Endodermal cell (in vitro differentiated cells): ENCODE results near the gene TMEM8B. TPM values are rescaled to one million over a fixed set of nuclear protein-coding genes. Genes with fewer than 3 reads are reported as not detected.

Experiments
- DNase-seq: peaks from one replicate; pipeline ENCODE4 v3.0.0-alpha.2; 2017
- H3K27ac ChIP-seq: 2 replicates; pipeline ENCODE4 v1.5.1; 2013; ENCODE audit warnings: mild to moderate bottlenecking, low read depth, low read length, moderate library complexity
- H3K27me3 ChIP-seq: 2 replicates; pipeline ENCODE4 v1.6.1; 2013; ENCODE audit warnings: mild to moderate bottlenecking, low read length, moderate library complexity; ENCODE audit not compliant: insufficient read depth, control insufficient read depth, poor library complexity, severe bottlenecking
- H3K36me3 ChIP-seq: 2 replicates; pipeline ENCODE4 v1.7.0; 2013; ENCODE audit warnings: mild to moderate bottlenecking, low read length, moderate library complexity; ENCODE audit not compliant: control insufficient read depth, insufficient read depth
- H3K4me1 ChIP-seq: one replicate; pipeline ENCODE4 v1.7.0; 2013; ENCODE audit warnings: low read length; ENCODE audit not compliant: control insufficient read depth, insufficient read depth
- H3K4me3 ChIP-seq: 2 replicates; pipeline ENCODE4 v1.5.1; 2013; ENCODE audit warnings: mild to moderate bottlenecking, low read length, moderate library complexity
- H3K9ac ChIP-seq: 2 replicates; pipeline ENCODE4 v1.6.1; 2013; ENCODE audit warnings: mild to moderate bottlenecking, low read length, moderate library complexity; ENCODE audit not compliant: poor library complexity, severe bottlenecking; ENCODE audit errors: extremely low read depth
- H3K9me3 ChIP-seq: 2 replicates; pipeline ENCODE4 v1.6.1; 2013; ENCODE audit warnings: mild to moderate bottlenecking, low read length, moderate library complexity; ENCODE audit not compliant: control insufficient read depth
- H3K27ac Mint-ChIP-seq: 2 replicates; pipeline ENCODE4 v1.8.0; 2020; ENCODE audit warnings: mixed read lengths
- H3K27me3 Mint-ChIP-seq: 2 replicates; pipeline ENCODE4 v1.8.0; 2021; ENCODE audit warnings: mild to moderate bottlenecking, mixed read lengths; ENCODE audit not compliant: insufficient read depth
- H3K36me3 Mint-ChIP-seq: 2 replicates; pipeline ENCODE4 v1.8.0; 2020; ENCODE audit warnings: low read depth, mixed read lengths
- H3K4me1 Mint-ChIP-seq: 2 replicates; pipeline ENCODE4 v1.8.0; 2020; ENCODE audit warnings: mixed read lengths
- H3K4me3 Mint-ChIP-seq: 2 replicates; pipeline ENCODE4 v1.8.0; 2020; ENCODE audit warnings: mild to moderate bottlenecking, moderate library complexity, mixed read lengths
- H3K9me3 Mint-ChIP-seq: 2 replicates; pipeline ENCODE4 v1.8.0; 2020; ENCODE audit warnings: mild to moderate bottlenecking, mixed read lengths
- WGBS, 2 experiments: methylation state at CpG; one replicate each; pipeline versions ENCODE4 v1.1.5 to v1.1.7; 2013; ENCODE audit warnings: missing lambda C conversion rate in 2 of 2, mixed read lengths in 1 of 2; ENCODE audit not compliant: insufficient coverage in 1 of 2, insufficient read length in 1 of 2; 5-methylcytosine and 5-hydroxymethylcytosine counted together
- total RNA-seq, 2 donors: library from RNA; stranded (reverse); fragmentation: NEBNext Ultra II Directional in 1 of 2; extraction: Animal tissue kit (Norgen Biotek cat#: 25700) in 1 of 2; gene quantifications; 2 replicates in 1 of 2; 3 replicates in 1 of 2; pipeline ENCODE4 v1.2.1, GENCODE V29; 2021
- TF ChIP-seq, protein P1 (sequence below): fragments of 200-600 bp; sonication (generic); conservative IDR thresholded peaks from 2 replicates; pipeline ENCODE4 v1.5.0; 2021; ENCODE audit warnings: antibody characterized with exemption, mild to moderate bottlenecking

Gene TMEM8B
- total RNA-seq, 2 donors from 2014 or later, result 12.8 to 18.3 TPM

- Histone ChIP-seq H3K4me1 (peaks cover 7% of the 10 kb centered on the region), H3K36me3 (no peaks in the 10 kb centered on the region), H3K9ac (no peak overlapping the region), H3K27ac (no peak overlapping the region), H3K4me3 (no peak overlapping the region), H3K27me3 (no peaks in the 10 kb centered on the region), H3K9me3 (no peaks in the 10 kb centered on the region)
- no peaks in the 10 kb centered on the region for H3K9me3 Mint-ChIP-seq
- H3K4me1 Mint-ChIP-seq, result peaks cover 12% of the 10 kb centered on the region
- TF ChIP-seq, protein P1, sequence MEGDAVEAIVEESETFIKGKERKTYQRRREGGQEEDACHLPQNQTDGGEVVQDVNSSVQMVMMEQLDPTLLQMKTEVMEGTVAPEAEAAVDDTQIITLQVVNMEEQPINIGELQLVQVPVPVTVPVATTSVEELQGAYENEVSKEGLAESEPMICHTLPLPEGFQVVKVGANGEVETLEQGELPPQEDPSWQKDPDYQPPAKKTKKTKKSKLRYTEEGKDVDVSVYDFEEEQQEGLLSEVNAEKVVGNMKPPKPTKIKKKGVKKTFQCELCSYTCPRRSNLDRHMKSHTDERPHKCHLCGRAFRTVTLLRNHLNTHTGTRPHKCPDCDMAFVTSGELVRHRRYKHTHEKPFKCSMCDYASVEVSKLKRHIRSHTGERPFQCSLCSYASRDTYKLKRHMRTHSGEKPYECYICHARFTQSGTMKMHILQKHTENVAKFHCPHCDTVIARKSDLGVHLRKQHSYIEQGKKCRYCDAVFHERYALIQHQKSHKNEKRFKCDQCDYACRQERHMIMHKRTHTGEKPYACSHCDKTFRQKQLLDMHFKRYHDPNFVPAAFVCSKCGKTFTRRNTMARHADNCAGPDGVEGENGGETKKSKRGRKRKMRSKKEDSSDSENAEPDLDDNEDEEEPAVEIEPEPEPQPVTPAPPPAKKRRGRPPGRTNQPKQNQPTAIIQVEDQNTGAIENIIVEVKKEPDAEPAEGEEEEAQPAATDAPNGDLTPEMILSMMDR, result no peak
- H3K27me3 Mint-ChIP-seq, result peaks cover 5% of the 10 kb centered on the region
- no peak overlapping the region for H3K27ac Mint-ChIP-seq
- H3K4me3 Mint-ChIP-seq, result no peak overlapping the region
- H3K36me3 Mint-ChIP-seq, result peaks cover 20% of the 10 kb centered on the region
- 70 to 82% methylated on average over 2 of the region's 2 CpGs for WGBS, 2 experiments
- no peak for DNase-seq
These were observed 39.5 kb upstream of the TMEM8B start for GRCh38 chr9:35789541-35789940.

- Histone ChIP-seq H3K9me3 (no peaks in the 10 kb centered on the region), H3K4me3 (no peak overlapping the region), H3K27ac (no peak overlapping the region), H3K27me3 (no peaks in the 10 kb centered on the region), H3K36me3 (no peaks in the 10 kb centered on the region), H3K9ac (no peak overlapping the region), H3K4me1 (peaks cover 7% of the 10 kb centered on the region)
- DNase-seq, result no peak
- Mint-ChIP-seq H3K27me3 (peaks cover 5% of the 10 kb centered on the region), H3K9me3 (no peaks in the 10 kb centered on the region), H3K4me3 (no peak overlapping the region), H3K36me3 (peaks cover 20% of the 10 kb centered on the region), H3K27ac (no peak overlapping the region), H3K4me1 (peaks cover 12% of the 10 kb centered on the region)
- TF ChIP-seq, protein P1, result no peak
- WGBS, 2 experiments, result 40 to 49% methylated on average over 4 of the region's 4 CpGs
These were observed 39.0 kb upstream of the TMEM8B start for GRCh38 chr9:35790025-35790384.

GRCh38 chr9:35790385-35791296 lies 38.4 kb upstream of the TMEM8B start:
- no peaks in the 10 kb centered on the region for H3K27me3 ChIP-seq
- H3K9me3 ChIP-seq, result no peaks in the 10 kb centered on the region
- TF ChIP-seq, protein P1, result peak; percentile 87
- H3K4me3 Mint-ChIP-seq, result peak overlapping the region; percentile 65
- no peaks in the 10 kb centered on the region for H3K36me3 ChIP-seq
- 47 to 59% methylated on average over 22 to 37 of the region's 37 CpGs for WGBS, 2 experiments
- peaks cover 7% of the 10 kb centered on the region for H3K4me1 ChIP-seq
- peaks cover 5% of the 10 kb centered on the region for H3K27me3 Mint-ChIP-seq
- H3K36me3 Mint-ChIP-seq, result peaks cover 19% of the 10 kb centered on the region
- H3K27ac Mint-ChIP-seq, result peak overlapping the region; percentile 61
- DNase-seq, result peak; percentile 86
- no peak overlapping the region for H3K9ac ChIP-seq
- no peaks in the 10 kb centered on the region for H3K9me3 Mint-ChIP-seq
- peak overlapping the region; percentile 59 for H3K27ac ChIP-seq
- H3K4me1 Mint-ChIP-seq, result peaks cover 12% of the 10 kb centered on the region
- H3K4me3 ChIP-seq, result no peak overlapping the region
